ENCODE results near the gene RTP5.
"Not testable (repeated sequence)": the region's sequence is repeated elsewhere in the genome, so short reads cannot be mapped to it uniquely, and the experiment has no call there.

The RTP5 gene

GRCh38 chr2:241870081-241870541, 582 bp downstream of the RTP5 start:
- DNase-seq (ENCODE audit: low read depth in 3 of 3, low spot score in 1 of 3) = no peak

- no peak for DNase-seq (ENCODE audit: low read depth in 3 of 3, low spot score in 1 of 3)
Observed at GRCh38 chr2:241870611-241871537, 1.3 kb downstream of the RTP5 start.

DNA sequence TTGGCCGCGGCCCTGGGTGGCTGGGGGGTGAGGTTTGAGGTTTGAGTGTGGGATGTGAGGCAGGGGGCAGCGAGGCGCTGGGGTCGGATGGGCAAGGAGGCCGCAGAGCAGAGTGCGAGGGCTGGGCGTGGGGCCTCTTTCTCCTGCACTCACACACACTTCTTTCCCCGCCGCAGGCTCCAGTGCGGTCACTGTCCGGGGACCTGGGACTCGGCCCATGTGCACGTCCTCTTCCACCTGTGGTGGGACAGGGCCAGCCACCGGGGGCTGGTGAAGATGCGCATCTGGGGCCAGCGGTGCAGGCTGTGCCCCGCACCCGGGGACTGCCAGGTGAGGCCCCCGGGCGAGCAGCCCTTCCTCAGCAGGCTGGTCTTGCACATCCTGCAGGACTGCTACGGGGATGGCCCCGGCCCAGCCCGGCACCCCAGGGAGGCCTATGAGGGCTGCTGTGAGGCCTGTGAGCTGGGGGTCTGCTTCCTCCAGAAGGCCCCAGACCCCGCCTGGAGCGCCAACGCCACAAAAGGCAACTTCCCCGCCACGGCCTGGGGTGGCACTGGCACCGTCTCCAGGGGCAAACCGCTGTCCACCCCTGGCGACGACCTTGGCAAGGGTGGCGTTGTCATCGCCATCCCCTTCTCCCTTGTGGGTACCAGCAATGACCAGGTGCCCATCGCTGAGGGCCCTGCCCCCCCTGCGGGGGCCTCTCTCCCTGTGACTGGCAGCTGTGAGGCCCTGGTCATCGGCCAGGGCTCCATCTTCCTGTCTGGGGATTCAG, 2.2 kb downstream of the RTP5 start:
- no peak for DNase-seq (ENCODE audit: low read depth in 3 of 3, low spot score in 1 of 3)

- DNase-seq (ENCODE audit: low read depth in 3 of 3, low spot score in 1 of 3) = no peak
Observed at GRCh38 chr2:241872313-241872642, 2.7 kb downstream of the RTP5 start.

GRCh38 chr2:241873081-241873802, 3.7 kb downstream of the RTP5 start:
- no peak for DNase-seq (ENCODE audit: low read depth in 3 of 3, low spot score in 1 of 3)

GRCh38 chr2:241873803-241874110, 4.2 kb downstream of the RTP5 start:
- DNase-seq (ENCODE audit: low read depth in 3 of 3, low spot score in 1 of 3) = no peak

DNA sequence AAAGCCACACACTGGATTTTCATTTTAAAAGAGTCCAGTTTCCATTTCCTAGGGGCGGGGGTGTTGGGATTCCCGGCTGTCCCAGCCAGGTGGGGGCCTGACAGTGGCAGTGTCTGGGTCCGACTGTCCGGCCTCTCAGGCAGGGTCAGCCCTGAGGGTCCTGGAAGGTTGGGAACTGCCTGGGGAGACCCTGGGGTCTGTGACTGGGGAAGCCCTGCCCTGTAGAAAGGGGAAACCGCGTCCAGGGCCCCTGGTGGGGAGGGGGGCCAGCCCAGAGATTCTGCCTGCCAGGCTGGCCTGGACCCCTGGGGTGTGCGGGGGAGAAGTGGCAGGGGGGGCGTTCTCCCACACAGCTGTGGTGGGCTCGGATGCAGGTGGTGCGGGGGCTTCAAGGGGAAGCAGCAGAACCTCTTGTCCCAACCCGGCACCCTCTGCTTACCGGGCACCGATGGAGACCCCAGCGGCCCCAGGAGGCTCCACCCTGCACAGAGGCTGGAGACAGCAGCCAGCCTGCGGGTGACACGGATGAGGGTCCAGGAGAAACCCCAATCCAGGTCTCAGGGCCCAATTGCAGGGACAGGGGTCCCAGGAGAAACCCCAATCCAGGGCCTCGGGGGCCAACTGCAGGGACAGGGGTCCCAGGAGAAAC, 4.9 kb downstream of the RTP5 start:
- DNase-seq (ENCODE audit: low read depth in 3 of 3, low spot score in 1 of 3) = no peak

DNA sequence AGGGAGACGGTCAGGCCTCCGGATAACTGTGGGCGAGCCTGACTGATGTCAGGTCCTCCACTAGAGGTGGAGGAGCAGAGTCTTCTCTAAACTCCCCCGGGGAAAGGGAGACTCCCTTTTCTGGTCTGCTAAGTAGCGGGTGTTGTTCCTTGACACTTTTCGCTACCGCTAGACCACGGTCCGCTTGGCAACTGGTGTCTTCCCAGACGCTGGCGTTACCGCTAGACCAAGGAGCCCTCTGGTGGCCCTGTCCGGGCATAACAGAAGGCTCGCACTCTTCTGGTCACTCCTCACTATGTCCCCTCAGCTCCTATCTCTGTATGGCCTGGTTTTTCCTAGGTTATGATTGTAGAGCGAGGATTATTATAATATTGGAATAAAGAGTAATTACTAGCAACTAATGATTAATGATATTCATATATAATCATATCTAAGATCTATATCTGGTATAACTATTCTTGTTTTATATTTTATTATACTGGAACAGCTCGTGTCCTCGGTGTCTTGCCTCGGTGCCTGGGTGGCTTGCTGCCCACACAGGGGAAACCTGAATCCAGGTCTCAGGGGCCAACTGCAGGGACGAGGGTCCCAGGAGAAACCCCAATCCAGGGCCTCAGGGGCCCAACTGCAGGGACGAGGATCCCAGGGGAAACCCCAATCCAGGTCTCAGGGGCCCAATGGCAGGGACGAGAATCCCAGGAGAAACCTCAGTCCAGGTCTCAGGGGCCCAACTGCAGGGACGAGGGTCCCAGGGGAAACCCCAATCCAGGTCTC, 6.4 kb downstream of the RTP5 start:
- DNase-seq (ENCODE audit: low read depth in 3 of 3, low spot score in 1 of 3) = not testable (repeated sequence)

GRCh38 chr2:241876528-241877196, 7.1 kb downstream of the RTP5 start:
- DNase-seq (ENCODE audit: low read depth in 3 of 3, low spot score in 1 of 3) = no peak

GRCh38 chr2:241877197-241877685, 7.7 kb downstream of the RTP5 start:
- no peak for DNase-seq (ENCODE audit: low read depth in 3 of 3, low spot score in 1 of 3)

DNA sequence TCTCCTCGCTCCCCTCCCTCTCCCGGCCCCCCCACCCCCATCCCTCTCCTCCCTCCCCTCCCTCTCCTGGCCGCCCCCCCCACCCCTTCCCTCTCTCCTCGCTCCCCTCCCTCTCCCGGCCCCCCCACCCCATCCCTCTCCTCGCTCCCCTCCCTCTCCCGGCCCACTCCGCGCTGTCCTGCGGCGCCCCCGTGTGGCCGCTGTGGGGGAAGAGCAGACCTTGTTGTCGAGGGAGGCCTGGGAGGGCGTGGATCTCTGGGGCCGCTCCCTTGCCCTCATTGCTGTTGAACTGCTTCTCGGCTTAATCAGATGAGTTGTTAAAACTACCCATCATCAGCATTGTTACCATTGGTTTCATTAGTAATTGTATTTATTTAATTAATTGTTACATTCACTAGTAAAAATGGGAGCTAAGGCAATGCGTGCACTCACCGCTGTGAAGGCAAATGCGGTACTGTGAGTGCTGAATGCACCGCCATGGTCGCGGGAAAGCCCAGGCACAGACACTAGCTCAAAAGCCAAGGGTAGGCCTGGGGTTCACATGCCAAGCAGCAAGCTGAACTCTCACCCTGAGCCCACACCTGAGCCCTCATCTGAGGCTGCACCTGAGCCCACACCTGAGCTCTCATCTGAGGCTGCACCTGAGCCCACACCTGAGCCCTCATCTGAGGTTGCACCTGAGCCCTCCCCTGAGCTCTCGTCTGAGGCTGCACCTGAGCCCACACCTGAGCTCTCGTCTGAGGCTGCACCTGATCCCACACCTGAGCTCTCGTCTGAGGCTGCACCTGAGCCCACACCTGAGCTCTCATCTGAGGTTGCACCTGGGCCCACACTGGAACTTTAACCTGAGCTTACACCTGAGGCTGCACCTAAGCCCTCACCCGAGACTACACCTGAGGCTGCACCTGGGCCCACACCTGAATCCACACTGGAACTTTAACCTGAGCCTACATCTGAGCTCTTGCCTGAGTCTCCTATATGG, 8.8 kb downstream of the RTP5 start:
- peak; percentile 33 to 70 (median 55) for DNase-seq (ENCODE audit: low read depth in 3 of 3, low spot score in 1 of 3)

- DNase-seq (ENCODE audit: low read depth in 3 of 3, low spot score in 1 of 3) = no peak
Observed at GRCh38 chr2:241879326-241879725, 9.8 kb downstream of the RTP5 start.

GRCh38 chr2:241880311-241881073, 11.0 kb downstream of the RTP5 start:
- DNase-seq (ENCODE audit: low read depth in 3 of 3, low spot score in 1 of 3) = no peak

DNA sequence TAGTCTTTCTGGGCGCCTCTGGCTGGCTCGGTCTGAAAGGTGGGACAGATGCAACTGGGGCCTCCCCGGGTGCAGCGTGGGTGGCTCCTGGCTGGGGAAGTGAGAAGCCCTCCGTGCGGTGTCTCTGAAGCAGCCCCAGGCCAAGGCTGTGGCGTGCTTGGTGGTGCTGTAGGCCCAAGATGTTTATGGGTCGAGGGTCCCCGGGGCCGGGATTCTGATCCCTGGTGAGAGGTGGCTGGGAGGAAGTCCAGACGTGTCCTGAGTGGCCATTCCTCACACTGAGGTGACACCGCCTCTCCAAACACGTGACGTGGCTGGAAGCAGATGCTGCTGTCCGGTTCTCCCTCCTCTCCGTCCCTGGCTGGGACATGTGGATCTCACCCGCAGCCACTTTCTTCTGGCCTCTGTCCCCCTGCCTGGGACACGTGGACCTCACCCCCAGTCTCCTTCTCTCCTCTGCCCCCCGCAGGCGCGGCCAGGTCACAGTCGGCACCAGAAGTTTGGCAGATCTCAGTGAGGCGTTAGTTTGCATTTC, 12.6 kb downstream of the RTP5 start:
- DNase-seq (ENCODE audit: low read depth in 3 of 3, low spot score in 1 of 3) = peak in 1 of 3 donors; percentile 51

DNA sequence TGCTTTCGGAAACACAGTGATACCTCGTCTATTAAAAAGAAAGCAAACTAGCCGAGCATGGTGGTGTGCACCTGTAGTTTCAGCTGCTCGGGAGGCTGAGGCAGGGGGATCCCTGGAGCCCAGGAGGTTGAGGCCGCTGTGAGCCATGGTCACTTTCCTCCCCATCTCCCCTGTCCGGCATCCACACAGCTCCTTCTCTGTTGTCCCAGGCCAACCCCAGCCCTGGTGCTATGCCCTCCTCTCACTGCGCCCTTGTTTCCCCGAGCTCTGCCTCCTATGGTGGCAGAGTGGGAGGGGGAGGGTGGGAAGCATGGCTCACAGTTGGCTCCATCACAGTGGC, 15.4 kb downstream of the RTP5 start:
- DNase-seq (ENCODE audit: low read depth in 3 of 3, low spot score in 1 of 3) = no peak

- DNase-seq (ENCODE audit: low read depth in 3 of 3, low spot score in 1 of 3) = no peak
Observed at GRCh38 chr2:241885291-241885945, 15.9 kb downstream of the RTP5 start.
